Calu3 (cell line): ENCODE measurements around the gene SLC46A3. TPM values are rescaled to one million over a fixed set of nuclear protein-coding genes. Genes with fewer than 3 reads are reported as not detected.
A peak's percentile ranks its signal among the peaks of the same experiment; 100 is the strongest.

Source experiments
- BruUV-seq: library from RNA; stranded (reverse); fragments of 400-500 nt; replicated peaks from 2 replicates; lab custom pipeline; 2021; lab: Mats Ljungman, UMichigan
- CTCF ChIA-PET: fragments of 300-600 bp; sonication (Branson Sonifier 250); formaldehyde crosslinking; loops from one replicate; lab custom pipeline; 2022; ENCODE audit warnings: antibody characterized with exemption; lab: Charles Lee
- DNase-seq: peaks from one replicate; pipeline ENCODE4 v3.0.0; 2022
- H3K27ac Mint-ChIP-seq: one replicate; pipeline ENCODE4 v1.8.0; 2022; ENCODE audit warnings: mixed read lengths; ENCODE audit not compliant: unreplicated experiment
- H3K27me3 Mint-ChIP-seq: one replicate; pipeline ENCODE4 v1.8.0; 2022; ENCODE audit warnings: mixed read lengths; ENCODE audit not compliant: unreplicated experiment
- H3K36me3 Mint-ChIP-seq: one replicate; pipeline ENCODE4 v1.8.0; 2022; ENCODE audit warnings: mild to moderate bottlenecking, moderate library complexity, mixed read lengths; ENCODE audit not compliant: insufficient read depth, unreplicated experiment
- H3K4me1 Mint-ChIP-seq: one replicate; pipeline ENCODE4 v1.8.0; 2022; ENCODE audit warnings: mild to moderate bottlenecking, low read depth, mixed read lengths; ENCODE audit not compliant: unreplicated experiment
- H3K4me3 Mint-ChIP-seq: one replicate; pipeline ENCODE4 v1.8.0; 2022; ENCODE audit warnings: mild to moderate bottlenecking, low read depth, moderate library complexity, mixed read lengths; ENCODE audit not compliant: unreplicated experiment
- H3K9me3 Mint-ChIP-seq: one replicate; pipeline ENCODE4 v1.8.0; 2022; ENCODE audit warnings: low read depth, mixed read lengths; ENCODE audit not compliant: unreplicated experiment
- intact Hi-C: fragments of 100-400 bp; cut with micrococcal nuclease; formaldehyde crosslinking; loops from one replicate; pipeline ENCODE4 v1.10.0; 2022; ENCODE audit not compliant: unreplicated experiment
- total RNA-seq: library from RNA; stranded (reverse); gene quantifications from 2 replicates; pipeline ENCODE4 v1.2.3, GENCODE V29; 2022
- TF ChIP-seq, protein P1 (sequence below): fragments of 200-600 bp; IDR thresholded peaks from one replicate; pipeline ENCODE4 v1.8.0; 2022; ENCODE audit warnings: antibody characterized with exemption; ENCODE audit not compliant: unreplicated experiment

SLC46A3 gene
- total RNA-seq, 1 experiment from 2014 or later, result 1.3 TPM

DNA sequence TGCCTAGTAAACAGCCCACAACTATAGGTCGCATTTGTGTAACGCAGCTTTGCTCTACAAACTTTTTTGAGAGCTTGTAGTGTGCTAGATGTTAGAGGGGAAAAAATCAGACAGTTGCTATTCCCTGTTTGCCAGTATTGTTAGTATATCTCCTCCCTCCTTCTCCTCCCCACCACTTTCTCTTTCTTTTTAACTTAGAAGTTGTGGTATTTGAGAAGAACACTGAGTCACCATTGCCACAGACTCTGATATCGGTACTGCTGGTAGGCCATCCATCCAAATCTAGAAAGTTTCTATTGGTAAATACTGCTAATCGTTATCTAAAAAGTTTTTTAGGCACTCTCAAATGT lies 59.2 kb downstream of the SLC46A3 start:
- peak overlapping the region; percentile 89 for H3K27ac Mint-ChIP-seq
- intact Hi-C loops, result no loop called here
- CTCF ChIA-PET, result interaction anchor here (1.1 kb wide), 1 partner anchor 335 kb away, joined by 3 read pairs; no protein-coding TSS in a partner anchor
- H3K9me3 Mint-ChIP-seq, result no peaks in the 10 kb centered on the region
- no peak for DNase-seq
- BruUV-seq, result no TSS peak
- no peaks in the 10 kb centered on the region for H3K27me3 Mint-ChIP-seq
- TF ChIP-seq, protein P1, sequence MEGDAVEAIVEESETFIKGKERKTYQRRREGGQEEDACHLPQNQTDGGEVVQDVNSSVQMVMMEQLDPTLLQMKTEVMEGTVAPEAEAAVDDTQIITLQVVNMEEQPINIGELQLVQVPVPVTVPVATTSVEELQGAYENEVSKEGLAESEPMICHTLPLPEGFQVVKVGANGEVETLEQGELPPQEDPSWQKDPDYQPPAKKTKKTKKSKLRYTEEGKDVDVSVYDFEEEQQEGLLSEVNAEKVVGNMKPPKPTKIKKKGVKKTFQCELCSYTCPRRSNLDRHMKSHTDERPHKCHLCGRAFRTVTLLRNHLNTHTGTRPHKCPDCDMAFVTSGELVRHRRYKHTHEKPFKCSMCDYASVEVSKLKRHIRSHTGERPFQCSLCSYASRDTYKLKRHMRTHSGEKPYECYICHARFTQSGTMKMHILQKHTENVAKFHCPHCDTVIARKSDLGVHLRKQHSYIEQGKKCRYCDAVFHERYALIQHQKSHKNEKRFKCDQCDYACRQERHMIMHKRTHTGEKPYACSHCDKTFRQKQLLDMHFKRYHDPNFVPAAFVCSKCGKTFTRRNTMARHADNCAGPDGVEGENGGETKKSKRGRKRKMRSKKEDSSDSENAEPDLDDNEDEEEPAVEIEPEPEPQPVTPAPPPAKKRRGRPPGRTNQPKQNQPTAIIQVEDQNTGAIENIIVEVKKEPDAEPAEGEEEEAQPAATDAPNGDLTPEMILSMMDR, result no peak
- peaks cover 33% of the 10 kb centered on the region for H3K36me3 Mint-ChIP-seq
- H3K4me1 Mint-ChIP-seq, result peaks cover 10% of the 10 kb centered on the region
- H3K4me3 Mint-ChIP-seq, result peak overlapping the region; percentile 81

DNA sequence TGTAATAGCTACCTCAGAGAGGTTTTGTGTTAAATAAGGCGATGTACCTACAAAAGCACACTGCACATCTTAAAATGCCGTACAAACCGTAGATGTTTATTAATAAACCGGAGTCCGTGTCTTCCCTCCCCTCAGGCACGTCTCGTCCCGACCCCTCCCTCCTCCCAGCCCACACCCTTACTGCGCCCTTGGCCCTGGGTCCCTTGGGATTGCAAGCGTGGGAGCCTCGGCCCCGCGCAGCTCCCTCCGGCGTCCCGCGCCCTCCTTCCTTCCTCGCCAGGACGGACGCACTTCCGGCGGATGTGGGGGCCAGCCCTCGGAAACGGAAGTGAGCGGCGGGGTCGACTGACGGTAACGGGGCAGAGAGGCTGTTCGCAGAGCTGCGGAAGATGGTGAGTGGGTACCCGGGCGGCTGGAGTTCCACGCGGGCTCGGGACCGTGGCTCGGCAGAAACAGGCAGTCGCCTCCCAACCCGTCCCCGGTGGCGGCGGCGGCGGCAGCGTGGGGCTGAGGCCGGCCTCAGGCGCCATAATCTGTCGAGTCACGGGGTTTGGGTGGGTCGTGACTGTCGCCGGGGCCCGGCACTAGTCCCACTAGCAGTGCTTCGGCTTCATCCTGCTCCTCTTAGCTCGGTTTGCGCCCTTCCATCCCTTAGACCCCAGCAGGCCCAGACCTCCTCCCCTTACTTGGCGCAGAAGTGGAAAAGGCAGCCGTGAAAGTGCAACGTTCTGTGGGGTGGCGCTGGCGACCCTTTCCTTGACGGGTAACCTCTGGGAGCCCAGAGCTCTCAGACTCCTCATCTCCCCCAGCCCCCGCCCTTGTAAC lies 59.8 kb downstream of the SLC46A3 start, which contains the start of gene POMP:
Gene POMP (plus strand): TSS at position 335 of the 825 bp plus-strand sequence. CDS start 55 bp downstream, at position 390.
- peak; percentile 84 for DNase-seq
- H3K27ac Mint-ChIP-seq, result peak within 1 kb of the TSS; percentile 89
- no TSS peak for BruUV-seq
- peaks cover 10% of the 10 kb centered on the region for H3K4me1 Mint-ChIP-seq
- TF ChIP-seq, protein P1, result no peak
- CTCF ChIA-PET, result interaction anchor here (1.1 kb wide), 1 partner anchor 335 kb away, joined by 3 read pairs; no protein-coding TSS in a partner anchor
- peak within 1 kb of the TSS; percentile 81 for H3K4me3 Mint-ChIP-seq
- intact Hi-C loops, result no loop called here
- H3K9me3 Mint-ChIP-seq, result no peaks in the 10 kb centered on the region
- H3K27me3 Mint-ChIP-seq, result no peaks in the 10 kb centered on the region
- peaks cover 31% of the 10 kb centered on the region for H3K36me3 Mint-ChIP-seq

DNA sequence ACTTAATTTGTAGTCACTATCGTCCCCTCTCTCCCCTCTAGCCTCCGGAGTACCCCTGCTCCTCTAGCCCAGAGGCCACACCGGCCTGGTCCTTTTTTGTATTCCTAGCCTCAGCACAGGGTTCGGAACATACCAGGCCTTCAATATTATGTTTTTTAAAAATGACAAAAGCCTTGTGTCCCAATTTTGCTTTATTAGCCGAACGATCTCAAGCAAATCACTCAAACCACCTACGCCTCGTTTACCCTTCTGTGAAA lies 60.3 kb downstream of the SLC46A3 start:
- CTCF ChIA-PET, result interaction anchor here (1.1 kb wide), 1 partner anchor 334 kb away, joined by 3 read pairs; no protein-coding TSS in a partner anchor
- intact Hi-C loops, result no loop called here
- Mint-ChIP-seq H3K36me3 (peaks cover 31% of the 10 kb centered on the region), H3K27ac (peak overlapping the region; percentile 89), H3K4me1 (peaks cover 10% of the 10 kb centered on the region), H3K4me3 (peak overlapping the region; percentile 81), H3K27me3 (no peaks in the 10 kb centered on the region), H3K9me3 (no peaks in the 10 kb centered on the region)
- no TSS peak for BruUV-seq
- no peak for DNase-seq
- TF ChIP-seq, protein P1, result no peak

DNA sequence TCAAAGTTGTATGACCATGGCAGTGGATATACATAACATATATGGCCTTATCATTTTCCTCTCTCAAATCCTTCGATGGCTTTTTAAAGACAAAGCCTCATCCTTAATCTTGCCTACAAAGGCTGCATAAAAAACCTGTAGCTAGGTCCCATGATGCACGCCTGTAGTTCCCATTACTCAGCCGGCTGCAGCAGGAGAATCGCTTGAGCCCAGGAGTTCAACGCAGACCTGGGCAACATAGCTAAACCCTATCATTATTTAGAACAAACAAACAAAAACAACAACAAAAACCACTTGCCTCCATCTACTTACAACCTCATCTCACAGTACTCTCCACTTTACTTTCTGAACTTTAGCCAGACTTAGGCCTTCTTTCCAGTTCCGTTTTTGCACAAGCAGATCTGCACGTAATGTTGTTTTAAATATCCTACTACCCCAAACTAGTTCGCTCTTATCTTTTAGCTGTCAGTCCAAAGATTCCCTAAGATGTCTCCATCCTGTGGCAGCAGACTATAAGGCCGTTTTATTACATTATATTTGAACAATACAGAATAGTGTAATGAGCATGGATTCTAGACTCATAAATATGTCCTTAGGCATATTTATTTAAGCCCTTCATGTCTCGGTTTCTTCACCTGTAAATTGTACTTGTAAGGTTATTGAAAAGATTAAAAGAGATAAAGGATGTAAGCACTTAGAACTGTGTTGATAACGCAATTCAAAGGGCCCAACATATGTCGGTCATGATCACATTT lies 60.8 kb downstream of the SLC46A3 start:
- H3K27ac Mint-ChIP-seq, result peak overlapping the region; percentile 89
- DNase-seq, result no peak
- H3K4me1 Mint-ChIP-seq, result peaks cover 10% of the 10 kb centered on the region
- TSS peak; percentile 65 for BruUV-seq
- peak overlapping the region; percentile 81 for H3K4me3 Mint-ChIP-seq
- intact Hi-C loops, result no loop called here
- H3K27me3 Mint-ChIP-seq, result no peaks in the 10 kb centered on the region
- H3K36me3 Mint-ChIP-seq, result peaks cover 31% of the 10 kb centered on the region
- H3K9me3 Mint-ChIP-seq, result no peaks in the 10 kb centered on the region
- TF ChIP-seq, protein P1, result no peak
- CTCF ChIA-PET, result interaction anchor here (0.5 kb wide), 1 partner anchor 139 kb away, joined by 7 read pairs; no protein-coding TSS in a partner anchor
